ENCODE data around the gene VSTM2B.
"Not testable (repeated sequence)": the region's sequence is repeated elsewhere in the genome, so short reads cannot be mapped to it uniquely, and the experiment has no call there.

Gene VSTM2B

DNA sequence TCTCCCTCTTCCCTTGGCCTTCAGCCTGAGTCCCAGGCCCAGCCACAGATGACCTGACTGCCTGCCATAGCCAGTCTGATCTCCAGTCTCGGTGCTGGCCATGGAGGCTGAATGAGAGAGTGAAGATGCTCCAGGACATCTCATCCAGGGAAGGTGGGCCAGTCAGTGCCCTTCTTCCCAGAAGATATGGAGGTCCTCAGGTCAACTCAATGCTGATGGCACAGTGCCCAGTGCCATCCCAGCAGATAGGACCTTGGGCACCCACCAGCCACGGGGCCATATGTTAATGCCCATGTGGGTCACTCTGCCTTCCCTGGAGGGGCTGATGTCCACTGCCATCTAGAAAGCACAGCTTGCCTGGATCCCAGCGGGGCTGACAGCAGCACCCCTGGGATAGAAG lies 7.2 kb downstream of the VSTM2B start:
- no peak for DNase-seq

DNA sequence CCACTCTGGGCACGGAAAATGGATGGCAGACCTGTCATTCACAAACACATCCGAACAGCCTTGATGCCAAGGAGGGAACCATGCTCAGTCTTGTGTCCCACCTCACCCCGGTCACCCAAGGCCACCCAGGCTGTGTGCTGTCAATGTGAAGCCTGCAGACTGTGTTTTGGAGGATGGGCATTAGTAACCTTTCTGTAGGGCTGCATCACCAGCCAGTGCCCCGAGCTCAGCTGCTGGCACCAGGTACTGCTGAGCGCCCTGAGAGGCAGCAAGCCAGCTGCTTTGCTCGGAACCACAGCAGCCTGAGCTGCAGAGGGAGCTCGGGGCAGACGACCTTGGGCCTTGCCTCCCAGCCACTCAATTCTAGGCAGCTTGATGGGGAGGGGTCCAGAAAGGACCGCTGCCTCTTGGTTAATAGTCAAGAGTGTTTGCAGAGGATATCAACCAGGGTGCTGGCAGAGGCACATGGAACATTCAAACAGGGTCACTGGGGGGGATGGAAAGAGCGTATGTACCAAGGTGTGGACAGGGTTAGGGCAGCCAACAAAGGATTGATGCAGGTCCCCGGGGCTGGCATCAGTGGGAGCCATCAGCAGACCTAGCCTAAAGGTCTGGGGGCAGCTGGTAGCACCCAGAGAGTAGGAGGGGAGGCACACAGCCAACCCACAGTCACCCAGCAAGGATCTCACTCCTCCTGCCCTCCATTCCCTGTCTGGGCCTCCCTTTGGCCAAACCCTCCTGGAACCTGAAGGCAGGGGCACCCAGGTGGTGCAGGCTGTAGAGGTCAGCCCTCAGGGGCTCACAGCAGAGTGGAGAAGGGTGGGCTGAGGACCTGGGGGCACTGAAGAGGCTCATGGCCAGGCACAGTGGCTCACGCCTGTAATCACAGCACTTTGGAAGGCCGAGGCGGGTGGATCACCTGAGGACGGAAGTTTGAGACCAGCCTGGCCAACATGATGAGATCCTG lies 8.1 kb downstream of the VSTM2B start:
- no peak for DNase-seq

DNA sequence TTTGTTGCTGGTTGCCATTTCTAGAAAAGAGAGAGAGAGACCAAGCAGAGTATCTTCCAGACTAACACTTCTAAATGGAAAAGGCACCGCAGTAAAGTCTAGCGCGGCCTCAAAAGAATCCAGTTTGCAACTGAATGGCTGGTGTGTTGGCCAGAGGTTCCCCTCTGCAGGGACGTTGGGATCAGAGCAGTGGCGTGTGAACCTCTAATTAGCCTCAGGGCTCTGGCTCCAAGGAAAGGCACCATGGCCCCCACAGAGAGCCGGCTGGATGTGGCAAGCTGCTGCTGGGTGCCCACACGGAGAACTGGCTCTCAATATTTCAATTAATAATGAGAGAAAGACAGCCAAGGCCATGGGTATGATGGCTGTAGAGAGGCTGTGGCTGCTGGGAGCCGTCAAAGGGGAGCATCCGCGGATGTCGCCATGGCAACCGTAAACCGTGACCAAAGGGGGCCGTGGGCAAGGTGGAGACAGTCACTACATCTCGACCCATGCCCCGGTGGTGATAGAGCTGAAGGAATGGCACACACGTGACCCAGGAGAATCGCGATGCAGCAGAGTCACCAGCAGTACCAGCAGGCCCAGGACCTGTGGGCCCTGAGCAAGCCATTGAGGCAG lies 9.5 kb downstream of the VSTM2B start:
- DNase-seq = no peak

DNA sequence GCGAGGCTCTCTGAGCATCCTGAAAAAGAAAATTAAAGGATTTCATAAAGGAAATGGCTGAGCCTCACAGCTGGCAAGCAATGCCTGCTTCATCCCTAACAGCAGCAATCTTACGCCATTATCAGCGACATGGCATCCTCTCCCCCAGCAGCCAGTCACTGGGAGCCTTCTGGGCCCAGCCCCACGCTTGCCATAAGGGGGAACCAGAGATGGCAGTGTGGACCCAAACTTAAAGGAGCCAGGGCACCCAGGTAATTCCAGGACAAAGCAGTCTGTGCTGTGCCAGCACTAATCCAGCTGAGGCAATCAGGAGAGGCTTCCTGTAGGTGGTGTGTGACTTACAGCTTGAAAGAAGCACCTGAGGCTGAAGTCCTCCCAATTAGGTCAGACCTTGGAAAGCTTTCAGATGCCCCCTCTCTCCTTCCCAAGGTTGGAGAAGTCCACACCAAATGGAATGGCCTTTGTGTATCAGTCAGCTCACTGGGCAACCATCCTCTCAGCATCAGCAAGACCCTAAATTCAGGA lies 10.3 kb downstream of the VSTM2B start:
- no peak for DNase-seq

GRCh38 chr19:29537181-29537580 lies 11.4 kb downstream of the VSTM2B start:
- DNase-seq = no peak

- DNase-seq = no peak
These were observed 11.8 kb downstream of the VSTM2B start for GRCh38 chr19:29537601-29538000.

DNA sequence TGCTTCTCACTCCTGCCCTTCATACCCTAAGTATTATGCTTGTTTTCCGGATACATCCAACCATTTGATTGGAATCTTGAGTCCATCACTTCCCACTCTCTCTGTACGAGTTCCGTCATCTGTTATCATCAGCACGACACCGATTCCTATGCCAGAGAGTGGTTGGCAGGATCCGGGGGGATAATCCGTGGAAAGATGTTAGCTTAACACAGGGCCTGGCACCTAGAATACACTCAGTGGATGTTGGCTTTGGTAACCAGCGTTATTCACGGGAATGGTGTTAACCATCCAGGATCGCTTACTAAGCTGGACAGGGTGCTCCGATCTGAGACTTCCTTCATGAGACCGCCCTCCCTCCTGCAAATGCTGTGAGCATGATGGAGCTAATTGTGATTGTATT lies 12.4 kb downstream of the VSTM2B start:
- no peak for DNase-seq

GRCh38 chr19:29538651-29539050 lies 12.9 kb downstream of the VSTM2B start:
- DNase-seq = no peak

GRCh38 chr19:29539131-29539530 lies 13.3 kb downstream of the VSTM2B start:
- DNase-seq = no peak

- no peak for DNase-seq
These were observed 13.9 kb downstream of the VSTM2B start for GRCh38 chr19:29539670-29540069.

DNA sequence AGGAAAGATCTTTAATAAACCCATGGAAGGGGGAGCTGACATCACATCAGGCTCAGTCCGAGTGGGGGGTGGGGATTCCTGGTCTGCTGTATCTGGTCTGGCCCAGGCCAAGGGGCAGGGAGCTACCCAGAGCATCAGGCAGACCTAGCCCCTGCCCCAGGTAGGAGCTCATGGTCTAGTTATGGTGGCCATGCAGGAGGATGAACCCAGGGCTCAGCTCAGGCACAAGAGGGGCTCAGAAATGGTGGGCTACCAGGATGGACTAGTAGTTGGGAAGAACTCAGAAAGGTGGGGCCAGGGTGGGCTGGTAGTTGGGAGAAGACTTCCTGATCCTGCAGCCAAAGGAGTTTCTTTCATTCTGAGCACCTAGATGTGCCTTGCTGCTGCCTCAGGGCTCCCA lies 14.3 kb downstream of the VSTM2B start:
- DNase-seq = no peak

DNA sequence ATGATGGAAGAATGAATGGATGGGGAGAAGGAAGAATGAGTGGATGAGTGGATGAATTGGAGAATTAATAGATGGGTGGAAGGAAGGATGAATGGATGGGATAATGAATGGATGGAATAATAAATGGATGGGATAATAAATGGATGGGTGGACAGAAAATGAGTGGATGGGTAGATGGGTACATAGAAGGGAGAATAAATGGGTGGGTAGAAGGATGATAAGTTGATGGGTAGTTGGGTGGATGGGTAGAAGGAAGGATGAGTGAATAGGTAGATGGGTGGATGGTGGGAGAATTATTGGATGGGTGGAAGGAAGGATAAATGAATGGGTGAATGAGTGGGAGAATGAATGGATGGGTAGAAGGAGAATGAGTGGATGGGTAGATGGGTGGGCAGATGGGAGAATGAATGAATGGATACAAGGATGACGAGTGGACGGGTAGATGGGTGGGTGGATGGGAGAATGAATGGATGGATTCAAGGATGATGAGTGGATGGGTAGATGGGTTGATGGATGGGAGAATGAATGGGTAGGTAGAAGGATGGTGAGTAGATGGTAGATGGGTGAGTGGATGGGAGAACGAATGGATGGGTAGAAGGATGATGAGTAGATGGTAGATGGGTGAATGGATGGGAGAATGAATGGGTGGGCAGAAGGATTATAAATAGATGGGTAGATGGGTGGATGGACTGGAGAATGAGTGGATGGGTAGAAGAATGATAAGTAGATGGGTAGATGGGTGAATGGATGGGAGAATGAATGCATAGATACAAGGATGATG lies 15.9 kb downstream of the VSTM2B start:
- no peak for DNase-seq

DNA sequence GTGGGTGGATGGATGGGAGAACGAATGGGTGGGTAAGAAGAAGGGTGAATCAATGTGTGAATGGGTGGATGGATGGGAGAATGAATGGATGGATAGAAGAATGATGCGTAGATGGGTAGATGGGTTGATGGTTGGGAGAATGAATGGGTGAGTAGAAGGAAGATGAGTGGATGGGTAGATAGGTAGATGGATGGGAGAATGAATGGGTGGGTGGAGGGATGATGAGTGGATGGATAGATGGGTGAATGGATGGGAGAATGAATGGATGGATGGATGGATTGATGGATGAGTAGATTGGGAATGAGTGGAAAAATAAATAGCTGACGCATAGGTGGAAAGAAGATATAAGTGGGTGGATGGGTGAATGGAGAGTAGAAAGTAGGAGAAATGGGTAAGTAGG lies 16.5 kb downstream of the VSTM2B start:
- no peak for DNase-seq

DNA sequence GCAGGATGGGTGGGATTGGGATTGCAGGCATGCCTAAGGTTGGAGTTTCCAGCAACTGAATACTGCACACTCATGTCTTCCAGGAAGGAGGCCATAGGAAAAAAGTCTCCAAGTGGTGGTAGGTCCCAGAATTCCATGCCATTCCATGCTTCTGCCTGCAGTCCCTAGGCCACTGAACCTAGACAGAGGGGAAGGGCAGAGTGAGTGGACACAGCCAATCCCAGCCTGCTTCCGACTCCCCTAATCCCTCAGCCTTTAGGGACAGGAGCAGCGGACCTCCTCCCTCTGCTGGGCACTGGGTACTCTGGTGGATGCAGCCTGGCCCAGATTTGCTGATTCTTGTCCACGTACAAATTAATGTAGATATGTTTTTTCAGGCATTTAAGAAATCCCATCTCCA lies 17.0 kb downstream of the VSTM2B start:
- no peak for DNase-seq

GRCh38 chr19:29543381-29543780 lies 17.6 kb downstream of the VSTM2B start:
- no peak for DNase-seq

GRCh38 chr19:29544656-29545360 lies 19.0 kb downstream of the VSTM2B start:
- DNase-seq = no peak

DNA sequence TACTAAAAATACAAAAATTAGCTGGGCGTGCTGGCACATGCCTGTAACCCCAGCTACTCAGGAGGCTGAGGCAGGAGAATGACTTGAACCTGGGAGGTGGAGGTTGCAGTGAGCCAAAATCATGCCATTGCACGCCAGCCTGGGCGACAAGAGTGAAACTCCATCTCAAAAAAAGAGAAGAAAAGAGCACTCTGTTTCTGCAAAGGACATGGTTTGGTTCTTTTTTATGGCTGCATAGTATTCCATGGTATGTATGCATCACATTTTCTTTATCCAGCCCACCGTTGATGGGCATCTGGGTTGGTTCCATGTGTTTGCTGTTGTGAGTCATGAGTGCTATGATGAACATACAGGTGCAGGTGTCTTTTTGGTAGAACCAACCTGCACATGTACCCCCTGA lies 19.7 kb downstream of the VSTM2B start:
- DNase-seq = not testable (repeated sequence)

DNA sequence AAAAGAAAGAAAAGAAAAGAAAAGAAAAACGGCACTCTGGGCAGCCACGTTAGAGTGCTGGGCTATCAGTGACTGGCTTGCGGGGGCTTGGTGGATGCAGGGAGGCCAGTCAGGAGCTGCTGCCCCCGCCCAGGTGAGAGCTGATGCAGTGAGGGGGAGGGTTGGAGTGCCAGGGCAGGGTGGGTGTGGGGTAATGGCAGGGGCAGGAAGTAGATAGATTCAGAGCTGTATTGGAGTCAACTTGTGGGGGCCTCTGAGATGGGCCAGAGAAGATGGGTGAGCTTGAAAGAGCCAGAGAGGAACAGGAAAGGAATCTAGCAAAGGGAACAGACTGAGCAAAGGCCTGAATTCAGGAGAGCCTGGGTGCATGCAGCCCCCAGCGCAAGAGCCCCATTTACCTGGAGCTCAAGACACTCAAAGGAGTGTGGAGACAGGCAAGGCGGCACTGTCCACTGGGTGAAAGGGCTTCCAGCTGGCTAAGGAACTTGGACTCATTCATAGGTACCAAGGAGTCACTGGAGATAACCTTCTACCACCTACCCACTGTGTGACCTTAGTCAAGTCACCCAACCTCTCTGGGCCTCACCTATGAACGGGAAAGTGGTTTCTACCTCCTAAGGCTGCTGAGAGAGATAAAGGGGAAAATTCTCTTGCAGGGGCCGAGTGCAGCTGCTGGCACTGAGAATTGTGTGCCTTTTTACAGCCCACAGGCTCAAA lies 20.2 kb downstream of the VSTM2B start:
- DNase-seq = no peak

GRCh38 chr19:29546583-29547190 lies 20.9 kb downstream of the VSTM2B start:
- DNase-seq = no peak

DNA sequence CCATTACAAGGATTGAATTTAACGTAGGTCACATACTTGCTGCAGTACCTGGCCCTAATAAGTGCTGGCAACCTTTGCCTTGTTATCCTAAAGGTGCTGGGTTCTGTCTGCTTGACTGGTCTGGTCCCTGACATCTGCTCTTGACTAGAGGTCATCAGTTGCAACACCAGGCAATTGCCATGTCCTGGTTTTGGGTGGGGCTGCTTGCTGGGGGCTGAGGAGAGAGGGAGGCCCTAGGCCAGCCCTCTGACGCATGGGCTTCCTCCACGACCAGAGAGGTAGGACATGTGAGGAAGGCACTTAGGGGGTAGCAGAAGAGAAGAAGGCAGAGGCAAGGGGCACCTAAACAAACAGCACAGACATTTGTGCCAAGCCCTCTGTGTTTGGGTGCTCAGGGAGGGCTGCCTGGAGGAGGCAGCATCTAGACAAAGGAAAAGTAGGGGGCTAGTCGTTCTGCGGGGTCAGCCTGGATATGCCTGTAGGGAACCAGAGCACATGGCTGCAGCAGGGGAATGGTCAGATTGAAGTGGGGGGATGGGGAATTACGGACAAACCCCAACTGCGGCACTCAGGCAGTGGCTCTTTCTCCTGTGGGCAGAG lies 21.7 kb downstream of the VSTM2B start:
- no peak for DNase-seq

DNA sequence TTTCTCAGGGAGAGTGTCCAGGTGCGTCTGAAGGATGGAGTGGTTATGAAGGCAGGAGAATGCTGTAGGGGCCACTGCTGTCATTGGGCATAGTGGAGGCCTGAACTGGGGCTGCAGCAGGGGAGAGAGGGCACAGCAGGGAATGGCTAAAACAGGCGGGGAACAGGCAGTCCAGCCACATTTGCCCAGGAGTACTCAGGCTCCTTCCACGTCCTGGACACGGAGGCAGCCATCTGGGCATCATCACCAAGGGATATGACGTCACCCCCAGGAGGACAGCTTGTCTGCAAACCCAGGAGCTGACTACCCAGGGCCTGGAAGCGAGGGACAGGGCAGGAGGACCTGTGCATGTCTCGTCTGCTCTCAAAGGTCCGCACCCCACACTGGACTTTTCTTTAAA lies 22.2 kb downstream of the VSTM2B start:
- no peak for DNase-seq
